H1 (cell line): ENCODE results near the gene INKA2. TPM values are rescaled to one million over a fixed set of nuclear protein-coding genes. Genes with fewer than 3 reads are reported as not detected.

Experiments
- CTCF ChIA-PET: fragments of 300-600 bp; sonication (Branson Sonifier 250); formaldehyde crosslinking; loops from one replicate; lab custom pipeline; 2021; ENCODE audit not compliant: partially characterized antibody; lab: Charles Lee
- POLR2A ChIA-PET: fragments of 300-600 bp; sonication (Branson Sonifier 250); formaldehyde crosslinking; loops from one replicate; lab custom pipeline; 2021; ENCODE audit warnings: inconsistent platforms; ENCODE audit not compliant: partially characterized antibody; lab: Charles Lee
- DNase-seq, 2 experiments: peaks; one replicate each; pipeline versions ENCODE4 v3.0.0 to v3.0.0-alpha.2; 2010 to 2022; ENCODE audit warnings: low spot score in 2 of 2, low read depth in 1 of 2, mixed read lengths in 1 of 2
- FAIRE-seq: peaks from 2 replicates; lab custom pipeline; 2011; peaks lifted over from hg19 to GRCh38; lab: Jason Lieb, UNC
- H2AFZ ChIP-seq: 2 replicates; pipeline ENCODE4 v1.8.1; 2012; ENCODE audit warnings: low read length, inconsistent platforms
- H2AK5ac ChIP-seq: 2 replicates; pipeline ENCODE4 v1.6.1; 2013; ENCODE audit warnings: low read depth, low read length
- H2BK120ac ChIP-seq: replicated peaks from 2 replicates; pipeline ENCODE3; 2013; ENCODE audit warnings: low read depth, low read length, inconsistent platforms
- H2BK12ac ChIP-seq: 2 replicates; pipeline ENCODE4 v1.6.1; 2013; ENCODE audit warnings: low read depth, low read length
- H2BK15ac ChIP-seq: 2 replicates; pipeline ENCODE4 v1.6.1; 2013; ENCODE audit warnings: low read length
- H2BK20ac ChIP-seq: 2 replicates; pipeline ENCODE4 v1.6.1; 2013; ENCODE audit warnings: low read length
- H2BK5ac ChIP-seq: 2 replicates; pipeline ENCODE4 v1.6.1; 2013; ENCODE audit warnings: low read depth, low read length
- H3K14ac ChIP-seq: 2 replicates; pipeline ENCODE4 v1.6.1; 2013; ENCODE audit warnings: inconsistent platforms; ENCODE audit not compliant: insufficient read length
- H3K18ac ChIP-seq: 2 replicates; pipeline ENCODE4 v1.6.1; 2013; ENCODE audit warnings: low read length; ENCODE audit errors: extremely low read depth
- H3K23ac ChIP-seq: 2 replicates; pipeline ENCODE4 v1.6.1; 2013; ENCODE audit warnings: inconsistent platforms; ENCODE audit not compliant: insufficient read length
- H3K23me2 ChIP-seq: 2 replicates; pipeline ENCODE4 v1.6.1; 2013; ENCODE audit warnings: low read depth, low read length
- H3K27ac ChIP-seq: 2 replicates; pipeline ENCODE4 v1.6.1; 2011; ENCODE audit warnings: low read depth, low read length, inconsistent platforms
- H3K27me3 ChIP-seq, 4 experiments: replicated peaks in 1 of 4; 1 replicate in 1 of 4; 2 replicates in 3 of 4; pipeline versions ENCODE4 v1.6.1 to v1.8.1; 2011 to 2013; ENCODE audit warnings: low read length in 3 of 4, mild to moderate bottlenecking in 3 of 4, inconsistent platforms in 2 of 4, mixed read lengths in 2 of 4, moderate library complexity in 1 of 4; ENCODE audit not compliant: control insufficient read depth in 3 of 4, insufficient read depth in 3 of 4; ENCODE audit errors: extremely low read depth in 1 of 4
- H3K36me3 ChIP-seq, 4 experiments: 2 replicates each; pipeline versions ENCODE4 v1.6.1 to v1.8.1; 2011 to 2013; ENCODE audit warnings: mild to moderate bottlenecking in 4 of 4, low read length in 3 of 4, moderate library complexity in 2 of 4, control low read depth in 1 of 4, inconsistent platforms in 1 of 4; ENCODE audit not compliant: insufficient read depth in 4 of 4, control insufficient read depth in 2 of 4
- H3K4ac ChIP-seq: replicated peaks from 2 replicates; pipeline ENCODE3; 2013; ENCODE audit warnings: low read length, low read depth, mixed read lengths, inconsistent platforms; ENCODE audit not compliant: insufficient read length
- H3K4me1 ChIP-seq, 4 experiments: replicated peaks in 1 of 4; 1 replicate in 1 of 4; 2 replicates in 3 of 4; pipeline versions ENCODE4 v1.6.1 to v1.8.1; 2011 to 2013; ENCODE audit warnings: low read length in 3 of 4, inconsistent platforms in 2 of 4, mixed read lengths in 1 of 4; ENCODE audit not compliant: insufficient read depth in 4 of 4, control insufficient read depth in 3 of 4
- H3K4me2 ChIP-seq, 2 experiments: 2 replicates each; pipeline versions ENCODE4 v1.6.1 to v1.8.1; 2011 to 2013; ENCODE audit warnings: low read depth in 2 of 2, low read length in 2 of 2, control low read depth in 1 of 2, inconsistent platforms in 1 of 2, mild to moderate bottlenecking in 1 of 2; ENCODE audit not compliant: insufficient read depth in 1 of 2
- H3K4me3 ChIP-seq, 4 experiments: fragments of 200-600, 300-600 bp in 1 of 4; sonication (generic), shearing (Covaris generic), sonication (Bioruptor Twin) in 1 of 4; 2 replicates each; pipeline versions ENCODE4 v1.5.1 to v1.8.1; 2011 to 2016; ENCODE audit warnings: low read length in 4 of 4, low read depth in 3 of 4, control low read depth in 2 of 4, inconsistent platforms in 2 of 4, mild to moderate bottlenecking in 2 of 4, mixed read lengths in 1 of 4, moderate library complexity in 1 of 4; ENCODE audit not compliant: insufficient read depth in 2 of 4; ENCODE audit errors: extremely low read depth in 1 of 4
- H3K56ac ChIP-seq: replicated peaks from 2 replicates; pipeline ENCODE3; 2013; ENCODE audit warnings: low read depth, mild to moderate bottlenecking, mixed read lengths, low read length, inconsistent platforms; ENCODE audit not compliant: insufficient read length
- H3K79me1 ChIP-seq: 2 replicates; pipeline ENCODE4 v1.6.1; 2013; ENCODE audit warnings: low read depth, low read length, control low read depth
- H3K79me2 ChIP-seq, 2 experiments: 2 replicates each; pipeline versions ENCODE4 v1.6.1 to v1.8.1; 2012 to 2013; ENCODE audit warnings: low read length in 2 of 2, mild to moderate bottlenecking in 2 of 2, inconsistent platforms in 1 of 2; ENCODE audit not compliant: insufficient read depth in 2 of 2, control insufficient read depth in 1 of 2
- H3K9ac ChIP-seq, 4 experiments: replicated peaks in 1 of 4; 1 replicate in 1 of 4; 2 replicates in 3 of 4; pipeline versions ENCODE4 v1.6.1 to v1.8.1; 2011 to 2013; ENCODE audit warnings: low read depth in 3 of 4, low read length in 3 of 4, control low read depth in 2 of 4, mild to moderate bottlenecking in 2 of 4, moderate library complexity in 2 of 4, inconsistent platforms in 1 of 4; ENCODE audit errors: extremely low read depth in 1 of 4
- H3K9me3 ChIP-seq, 2 experiments: 2 replicates each; pipeline versions ENCODE4 v1.6.1 to v1.8.1; 2012 to 2013; ENCODE audit warnings: mild to moderate bottlenecking in 2 of 2, moderate library complexity in 2 of 2, control low read depth in 1 of 2, inconsistent platforms in 1 of 2, low read depth in 1 of 2, low read length in 1 of 2, mixed read lengths in 1 of 2; ENCODE audit not compliant: insufficient read depth in 2 of 2
- H4K20me1 ChIP-seq, 2 experiments: replicated peaks in 1 of 2; 2 replicates each; pipeline versions ENCODE3 to v1.8.1; 2011 to 2013; ENCODE audit warnings: inconsistent platforms in 2 of 2, low read length in 2 of 2, mild to moderate bottlenecking in 1 of 2; ENCODE audit not compliant: insufficient read depth in 2 of 2, control insufficient read depth in 1 of 2
- H4K5ac ChIP-seq: 2 replicates; pipeline ENCODE4 v1.6.1; 2013; ENCODE audit warnings: low read length, low read depth, mixed read lengths, inconsistent platforms; ENCODE audit not compliant: insufficient read length
- H4K8ac ChIP-seq: 2 replicates; pipeline ENCODE4 v1.8.0; 2013; ENCODE audit warnings: mild to moderate bottlenecking, moderate library complexity, low read length, inconsistent platforms; ENCODE audit not compliant: insufficient read depth; ENCODE audit errors: extremely low read depth
- H4K91ac ChIP-seq: replicated peaks from 2 replicates; pipeline ENCODE3; 2013; ENCODE audit warnings: low read length, mixed read lengths, inconsistent platforms; ENCODE audit not compliant: insufficient read length
- BACH1 ChIP-seq: IDR thresholded peaks from 2 replicates; pipeline ENCODE4 v1.6.1; 2012; ENCODE audit warnings: low read length, improper control_type of control experiment
- BRCA1 ChIP-seq: IDR thresholded peaks from 2 replicates; pipeline ENCODE4 v1.6.1; 2012; ENCODE audit warnings: low read depth, low read length, improper control_type of control experiment
- KDM5A ChIP-seq: fragments of 200-600 bp; IDR thresholded peaks from 2 replicates; pipeline ENCODE4 v1.7.1; 2012; ENCODE audit warnings: mild to moderate bottlenecking, low read length, inconsistent platforms, mixed read lengths
- MAFK ChIP-seq: IDR thresholded peaks from 2 replicates; pipeline ENCODE4 v1.6.1; 2012; ENCODE audit warnings: low read depth, mild to moderate bottlenecking, improper control_type of control experiment, low read length
- SIX5 ChIP-seq: IDR thresholded peaks from 2 replicates; pipeline ENCODE4 v1.6.1; 2011; ENCODE audit warnings: mild to moderate bottlenecking, low read depth, low read length
- SP1 ChIP-seq: IDR thresholded peaks from 2 replicates; pipeline ENCODE4 v1.6.1; 2011; ENCODE audit warnings: low read depth, low read length
- SUZ12 ChIP-seq: fragments of 200-600 bp; sonication (generic); IDR thresholded peaks from 2 replicates; pipeline ENCODE4 v1.6.1; 2012; ENCODE audit warnings: mild to moderate bottlenecking, inconsistent platforms, low read length, moderate library complexity, mixed read lengths
- ZNF274 ChIP-seq: IDR thresholded peaks from 2 replicates; pipeline ENCODE4 v1.7.0; 2012; ENCODE audit warnings: low read length, borderline replicate concordance; ENCODE audit errors: extremely low read depth
- WGBS, 2 experiments: shearing (Covaris generic) in 1 of 2; methylation state at CpG; one replicate each; pipeline versions ENCODE4 v1.1.6 to v1.1.7; 2013 to 2015; ENCODE audit warnings: low lambda C conversion rate in 2 of 2, mixed read lengths in 2 of 2, inconsistent platforms in 1 of 2, low coverage in 1 of 2, missing lambda C conversion rate in 1 of 2; ENCODE audit not compliant: insufficient replicate concordance in 2 of 2, insufficient coverage in 1 of 2, insufficient read length in 1 of 2; ENCODE audit errors: extremely low coverage in 1 of 2, missing lambda C conversion rate in 1 of 2; 5-methylcytosine and 5-hydroxymethylcytosine counted together
- polyA plus RNA-seq, 7 experiments: library from polyadenylated mRNA; depleted of rRNA in 3 of 7; stranded (reverse) in 5 of 7; unstranded in 2 of 7; fragments of >200 nt in 5 of 7; fragments of 200-250 nt in 2 of 7; gene quantifications; 1 replicate in 5 of 7; 2 replicates in 1 of 7; 4 replicates in 1 of 7; pipeline versions ENCODE4 v1.2.1 to v1.2.3, GENCODE V29; 2011 to 2013; ENCODE audit warnings: missing spikeins in 2 of 7, mixed read lengths in 2 of 7
- total RNA-seq: library from RNA; stranded (reverse); fragmentation: NEBNext Ultra II Directional; extraction: Animal tissue kit (Norgen Biotek cat#: 25700); gene quantifications from 2 replicates; pipeline ENCODE4 v1.2.1, GENCODE V29; 2021

Gene INKA2
- total and polyA plus RNA-seq, 2 of the 8 experiments (the other 6 are each of a cell fraction or from before 2014, with no cell fraction given) = 4.2 to 11.5 TPM

DNA sequence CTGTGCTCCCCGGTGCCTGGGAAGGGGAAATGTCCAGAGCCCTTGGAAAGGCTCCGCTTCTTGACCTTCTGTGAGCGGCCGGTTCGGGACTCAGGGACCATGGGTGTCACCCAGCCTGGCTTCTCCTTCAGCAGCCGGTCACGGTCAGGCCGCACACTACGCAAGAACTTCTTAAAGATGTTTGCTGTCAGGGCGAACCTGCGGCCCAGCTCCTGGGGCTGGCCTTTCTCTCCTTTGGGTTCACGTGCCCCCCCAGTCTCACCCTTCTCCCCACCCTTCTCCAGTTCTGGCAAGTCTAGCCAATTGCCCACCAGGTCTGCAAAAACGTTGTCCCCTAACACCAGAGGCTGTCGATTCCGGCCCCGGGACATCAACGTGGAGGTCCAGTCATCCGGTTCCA lies 12.1 kb downstream of the INKA2 start:
- no peak overlapping the region for H2BK120ac ChIP-seq
- DNase-seq (no peak), FAIRE-seq (no peak)
- 92% methylated on average over 14 of the region's 18 CpGs; no CpG with 5 or more reads in 1 of the 2 experiments for WGBS, 2 experiments
- no peaks in the 10 kb centered on the region for H3K9me3 ChIP-seq
- no peak overlapping the region for H3K4ac ChIP-seq
- no peak overlapping the region for H3K4me2 ChIP-seq
- peaks cover 0 to 4% (median 2%) of the 10 kb centered on the region in 4 experiments; a peak in 3 of 8 replicates for H3K36me3 ChIP-seq
- H3K79me2 ChIP-seq = peaks cover 0 to 18% of the 10 kb centered on the region in 2 experiments; a peak in 2 of 4 replicates
- POLR2A ChIA-PET = interaction anchor here (1.0 to 18.0 kb wide), 3 partner anchors 10 to 28 kb away, joined by 3 to 343 read pairs (median 7); partner anchors contain the start of gene INKA2
- H3K27me3 ChIP-seq = no peaks in the 10 kb centered on the region; a peak in 1 of 7 replicates
- H2BK15ac ChIP-seq = no peak overlapping the region
- H4K5ac ChIP-seq = no peak overlapping the region
- no peak overlapping the region for H2AFZ ChIP-seq
- CTCF ChIA-PET = interaction anchor here (40.4 to 42.0 kb wide), 2 partner anchors 3 to 17 kb away, joined by 1070 read pairs; partner anchors contain the start of genes DDX20 and INKA2
- no peaks in the 10 kb centered on the region; the same call in 1 of the 2 replicates for H3K23me2 ChIP-seq
- no peak overlapping the region for H2BK5ac ChIP-seq
- no peak overlapping the region for H3K4me3 ChIP-seq
- H4K20me1 ChIP-seq = peaks cover 3 to 5% of the 10 kb centered on the region in 2 experiments
- H4K8ac ChIP-seq = no peak overlapping the region
- peaks cover 11% of the 10 kb centered on the region for H3K79me1 ChIP-seq
- H3K4me1 ChIP-seq = peaks cover 0 to 20% (median 8%) of the 10 kb centered on the region in 4 experiments; a peak in 5 of 7 replicates
- H3K9ac ChIP-seq = no peak overlapping the region
- no peak overlapping the region for H3K27ac ChIP-seq
- no peak overlapping the region for H3K56ac ChIP-seq
- H2AK5ac ChIP-seq = no peak overlapping the region
- no peak overlapping the region for H2BK20ac ChIP-seq
- H4K91ac ChIP-seq = no peak overlapping the region
- H3K23ac ChIP-seq = no peak overlapping the region
- no peak overlapping the region for H2BK12ac ChIP-seq
- no peak overlapping the region for H3K14ac ChIP-seq
- no peak overlapping the region for H3K18ac ChIP-seq
- no peak for TF ChIP-seq ZNF274
- no peak for TF ChIP-seq MAFK
- no peak for TF ChIP-seq BRCA1
- TF ChIP-seq KDM5A = no peak
- no peak for TF ChIP-seq SP1
- TF ChIP-seq SUZ12 = no peak
- no peak for TF ChIP-seq SIX5
- no peak for TF ChIP-seq BACH1
